Brain microvascular endothelial cell (primary cell): Measurements from ENCODE around the gene NPY.

Experiments
- DNase-seq: peaks from one replicate; pipeline ENCODE4 v3.0.0-alpha.2; 2020
- H3K27ac ChIP-seq: fragments of 250-450 bp; sonication (Bioruptor Pico); 2 replicates; pipeline ENCODE4 v1.5.1; 2020; ENCODE audit warnings: mild to moderate bottlenecking, moderate library complexity
- H3K27me3 ChIP-seq: fragments of 250-450 bp; sonication (Bioruptor Pico); replicated peaks from 2 replicates; pipeline ENCODE4 v1.5.1; 2020; ENCODE audit warnings: mild to moderate bottlenecking
- H3K36me3 ChIP-seq: fragments of 250-450 bp; sonication (Bioruptor Pico); replicated peaks from 2 replicates; pipeline ENCODE4 v1.5.1; 2020; ENCODE audit warnings: mild to moderate bottlenecking
- H3K4me3 ChIP-seq: 2 replicates; pipeline ENCODE4 v1.5.1; 2011; ENCODE audit warnings: low read depth, mild to moderate bottlenecking, control low read depth, low read length, moderate library complexity
- in situ Hi-C: cut with HindIII; loops from 2 replicates; pipeline ENCODE4 v1.10.0; 2017; ENCODE audit warnings: low sequenced_read_pairs, low pct_ligation_motif_present
- TF ChIP-seq, protein P1 (sequence below): IDR thresholded peaks from 2 replicates; pipeline ENCODE4 v1.5.1; 2011; ENCODE audit warnings: low read depth, mild to moderate bottlenecking, moderate library complexity, low read length, control low read depth, inconsistent platforms; ENCODE audit errors: missing control alignments

NPY gene

DNA sequence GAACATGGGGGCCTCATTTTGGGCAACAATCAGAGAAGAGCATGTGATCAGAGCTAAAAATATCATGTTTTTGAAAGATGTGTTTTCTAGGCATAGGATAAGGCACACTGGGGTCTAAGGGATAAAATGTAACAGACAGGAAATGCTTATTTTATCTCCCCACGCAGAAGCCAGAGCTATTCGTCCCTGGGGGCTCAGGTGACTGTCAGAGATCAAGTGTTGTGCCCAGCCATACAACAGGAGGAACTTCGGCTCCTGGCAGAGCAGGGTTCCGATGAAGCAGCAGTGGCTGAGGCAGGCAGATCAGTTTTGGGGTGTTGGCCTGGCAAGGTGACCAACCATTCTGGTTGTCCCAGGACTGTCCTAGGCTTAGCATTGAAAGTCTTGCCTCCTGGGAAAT is 15.2 kb downstream of the NPY start:
- in situ Hi-C loops, result no loop called here
- no peak for DNase-seq

DNA sequence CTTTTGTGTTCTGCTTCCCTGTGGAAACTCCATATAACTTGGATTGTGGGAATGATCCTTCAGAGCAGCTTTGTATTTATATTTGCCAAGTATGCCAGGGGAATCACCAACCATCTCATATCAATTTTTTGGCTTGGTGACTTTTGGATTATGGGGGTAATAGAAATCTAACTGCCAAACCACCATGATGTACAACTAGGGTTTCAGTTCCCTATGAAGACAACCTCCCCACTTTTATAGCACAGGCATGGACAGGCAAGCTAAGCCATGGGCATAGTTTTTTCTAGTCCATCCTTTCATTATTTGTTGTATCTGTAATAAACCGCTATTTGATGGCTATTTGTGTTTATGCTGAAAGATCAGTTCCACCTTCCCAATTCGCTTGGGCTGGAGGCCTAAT is 17.7 kb downstream of the NPY start:
- no peaks in the 10 kb centered on the region for H3K36me3 ChIP-seq
- DNase-seq, result no peak
- H3K4me3 ChIP-seq, result no peak overlapping the region
- in situ Hi-C loops, result no loop called here
- TF ChIP-seq, protein P1, sequence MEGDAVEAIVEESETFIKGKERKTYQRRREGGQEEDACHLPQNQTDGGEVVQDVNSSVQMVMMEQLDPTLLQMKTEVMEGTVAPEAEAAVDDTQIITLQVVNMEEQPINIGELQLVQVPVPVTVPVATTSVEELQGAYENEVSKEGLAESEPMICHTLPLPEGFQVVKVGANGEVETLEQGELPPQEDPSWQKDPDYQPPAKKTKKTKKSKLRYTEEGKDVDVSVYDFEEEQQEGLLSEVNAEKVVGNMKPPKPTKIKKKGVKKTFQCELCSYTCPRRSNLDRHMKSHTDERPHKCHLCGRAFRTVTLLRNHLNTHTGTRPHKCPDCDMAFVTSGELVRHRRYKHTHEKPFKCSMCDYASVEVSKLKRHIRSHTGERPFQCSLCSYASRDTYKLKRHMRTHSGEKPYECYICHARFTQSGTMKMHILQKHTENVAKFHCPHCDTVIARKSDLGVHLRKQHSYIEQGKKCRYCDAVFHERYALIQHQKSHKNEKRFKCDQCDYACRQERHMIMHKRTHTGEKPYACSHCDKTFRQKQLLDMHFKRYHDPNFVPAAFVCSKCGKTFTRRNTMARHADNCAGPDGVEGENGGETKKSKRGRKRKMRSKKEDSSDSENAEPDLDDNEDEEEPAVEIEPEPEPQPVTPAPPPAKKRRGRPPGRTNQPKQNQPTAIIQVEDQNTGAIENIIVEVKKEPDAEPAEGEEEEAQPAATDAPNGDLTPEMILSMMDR, result no peak
- H3K27me3 ChIP-seq, result no peaks in the 10 kb centered on the region
- H3K27ac ChIP-seq, result no peak overlapping the region

More for the DNA sequence above, 15.2 kb downstream of the NPY start:
- TF ChIP-seq, protein P1, result no peak
- no peak overlapping the region for H3K27ac ChIP-seq
- no peak overlapping the region for H3K4me3 ChIP-seq
- no peaks in the 10 kb centered on the region for H3K27me3 ChIP-seq
- no peaks in the 10 kb centered on the region for H3K36me3 ChIP-seq

DNA sequence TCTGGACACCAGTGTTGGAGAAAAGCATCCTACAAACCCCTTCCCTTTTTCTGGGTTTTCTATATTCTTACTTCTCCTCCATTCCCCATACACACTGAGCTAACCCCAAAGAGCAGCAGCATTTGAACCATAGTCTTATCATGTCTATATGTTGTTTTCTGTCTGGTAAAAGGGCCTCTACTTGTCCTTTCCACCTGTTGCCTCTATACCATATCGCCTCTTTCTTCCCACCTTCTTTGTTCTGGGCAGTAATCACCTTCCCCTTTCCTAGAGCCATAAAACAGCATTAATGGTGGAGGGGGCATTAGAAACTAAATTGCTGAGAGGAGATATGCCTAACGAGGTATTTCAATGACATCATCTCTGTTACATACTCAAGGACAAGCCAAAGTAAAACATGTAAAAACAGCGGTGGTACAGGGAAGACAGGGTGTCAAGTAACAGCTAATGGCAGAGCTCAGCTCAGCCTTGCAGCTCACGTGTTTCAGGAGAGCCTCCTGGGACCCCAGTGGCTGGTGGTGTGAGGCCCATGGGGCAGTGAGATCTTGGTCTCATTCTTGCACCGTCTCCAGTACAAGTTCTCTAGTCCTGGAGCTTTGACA is 20.6 kb downstream of the NPY start:
- no peaks in the 10 kb centered on the region for H3K36me3 ChIP-seq
- no peak overlapping the region for H3K27ac ChIP-seq
- TF ChIP-seq, protein P1, result no peak
- no peaks in the 10 kb centered on the region for H3K27me3 ChIP-seq
- no peak overlapping the region for H3K4me3 ChIP-seq
- no peak for DNase-seq
- in situ Hi-C loops, result no loop called here

- Histone ChIP-seq H3K36me3 (no peaks in the 10 kb centered on the region), H3K4me3 (no peak overlapping the region), H3K27ac (no peak overlapping the region), H3K27me3 (no peaks in the 10 kb centered on the region)
- in situ Hi-C loops, result no loop called here
- DNase-seq, result no peak
- TF ChIP-seq, protein P1, result no peak
These were observed 23.3 kb downstream of the NPY start for GRCh38 chr7:24307326-24307725.

- Histone ChIP-seq H3K36me3 (no peaks in the 10 kb centered on the region), H3K27ac (no peak overlapping the region), H3K4me3 (no peak overlapping the region), H3K27me3 (no peaks in the 10 kb centered on the region)
- DNase-seq, result no peak
- in situ Hi-C loops, result no loop called here
- TF ChIP-seq, protein P1, result no peak
These were observed 28.6 kb downstream of the NPY start for GRCh38 chr7:24312588-24312987.

GRCh38 chr7:24313777-24314176 is 29.8 kb downstream of the NPY start:
- TF ChIP-seq, protein P1, result no peak
- DNase-seq, result no peak

More at GRCh38 chr7:24313777-24314176, 29.8 kb downstream of the NPY start:
- no peaks in the 10 kb centered on the region for H3K27me3 ChIP-seq
- H3K36me3 ChIP-seq, result no peaks in the 10 kb centered on the region
- H3K4me3 ChIP-seq, result no peak overlapping the region
- in situ Hi-C loops, result no loop called here
- no peak overlapping the region for H3K27ac ChIP-seq
